Panc1 (cell line): ENCODE results near the gene SYT5. TPM values are rescaled to one million over a fixed set of nuclear protein-coding genes. Genes with fewer than 3 reads are reported as not detected.

ENCODE experiments used
- ATAC-seq: fragments of 200-7000 bp; cut with Tn5 transposase; 2 replicates; pipeline ENCODE4 v1.9.1; 2020; ENCODE audit warnings: mild to moderate bottlenecking, moderate library complexity
- BruUV-seq: library from RNA; stranded (reverse); fragments of 400-500 nt; replicated peaks from 2 replicates; lab custom pipeline; 2021; lab: Mats Ljungman, UMichigan
- CTCF ChIA-PET: fragments of 300-600 bp; sonication (Branson Sonifier 250); formaldehyde crosslinking; loops from one replicate; lab custom pipeline; 2022; ENCODE audit warnings: antibody characterized with exemption; lab: Charles Lee
- POLR2A ChIA-PET: fragments of 300-600 bp; sonication (Branson Sonifier 250); formaldehyde crosslinking; loops from one replicate; lab custom pipeline; 2022; ENCODE audit warnings: antibody characterized with exemption; lab: Charles Lee
- DNase-seq: peaks from one replicate; pipeline ENCODE4 v3.0.0-alpha.2; 2010; ENCODE audit warnings: low read depth, low spot score
- H3K27ac ChIP-seq: 2 replicates; pipeline ENCODE4 v1.5.1; 2011; ENCODE audit warnings: mild to moderate bottlenecking, low read length, inconsistent platforms
- H3K27me3 ChIP-seq: fragments of 200-500 bp; sonication (Bioruptor generic); 2 replicates; pipeline ENCODE4 v1.6.0; 2014; ENCODE audit warnings: low read length, inconsistent platforms; ENCODE audit not compliant: control insufficient read depth, insufficient read depth
- H3K36me3 ChIP-seq: fragments of 200-500 bp; sonication (Bioruptor generic); 2 replicates; pipeline ENCODE4 v1.5.1; 2014; ENCODE audit warnings: inconsistent platforms, mild to moderate bottlenecking, low read length, moderate library complexity; ENCODE audit not compliant: control insufficient read depth, insufficient read depth
- H3K4me1 ChIP-seq: 2 replicates; pipeline ENCODE4 v1.5.1; 2011; ENCODE audit warnings: inconsistent platforms, mild to moderate bottlenecking, low read length, moderate library complexity; ENCODE audit not compliant: control insufficient read depth, insufficient read depth
- H3K4me3 ChIP-seq, 2 experiments: 2 replicates each; pipeline ENCODE4 v1.5.1; 2011 to 2012; ENCODE audit warnings: low read depth in 2 of 2, low read length in 2 of 2, mild to moderate bottlenecking in 2 of 2, inconsistent platforms in 1 of 2, moderate library complexity in 1 of 2
- H3K9me3 ChIP-seq: fragments of 200-500 bp; sonication (Bioruptor generic); 2 replicates; pipeline ENCODE4 v1.5.1; 2014; ENCODE audit warnings: low read depth, mild to moderate bottlenecking, inconsistent platforms, low read length, moderate library complexity; ENCODE audit not compliant: control insufficient read depth, insufficient read depth
- CTCF ChIP-seq: fragments of 450-650 bp; IDR thresholded peaks from 2 replicates; pipeline ENCODE4 v1.5.1; 2017; ENCODE audit warnings: mild to moderate bottlenecking
- POLR2AphosphoS5 ChIP-seq: IDR thresholded peaks from 2 replicates; pipeline ENCODE4 v1.6.1; 2012; ENCODE audit warnings: mild to moderate bottlenecking, low read depth, low read length, moderate library complexity
- REST ChIP-seq, 2 experiments: IDR thresholded peaks; 2 replicates each; pipeline ENCODE4 v1.6.1; 2011 to 2012; ENCODE audit warnings: low read depth in 2 of 2, control low read depth in 1 of 2, low read length in 1 of 2, mild to moderate bottlenecking in 1 of 2, moderate library complexity in 1 of 2; ENCODE audit not compliant: insufficient read depth in 1 of 2
- SIN3A ChIP-seq: IDR thresholded peaks from 2 replicates; pipeline ENCODE4 v1.6.1; 2012; ENCODE audit warnings: low read depth, mild to moderate bottlenecking, low read length, moderate library complexity, borderline replicate concordance; ENCODE audit not compliant: insufficient read depth
- TCF7L2 ChIP-seq: IDR thresholded peaks from 2 replicates; pipeline ENCODE4 v1.6.1; 2011; ENCODE audit warnings: mild to moderate bottlenecking, low read depth, low read length, inconsistent platforms
- in situ Hi-C: cut with HindIII; loops from 2 replicates; pipeline ENCODE4 v1.10.0; 2016; ENCODE audit warnings: low sequenced_read_pairs, low pct_unique_long_range_greater_than_20kb
- intact Hi-C: fragments of 100-400 bp; cut with micrococcal nuclease; formaldehyde crosslinking; loops from one replicate; pipeline ENCODE4 v1.10.0; 2022; ENCODE audit not compliant: unreplicated experiment
- total RNA-seq: library from RNA; stranded (reverse); gene quantifications from one replicate; pipeline ENCODE4 v1.2.1, GENCODE V29; 2021; ENCODE audit not compliant: unreplicated experiment

Gene SYT5
- total RNA-seq, 1 experiment from 2014 or later, result 3.2 TPM

GRCh38 chr19:55228015-55228391 is 47.9 kb upstream of the SYT5 start:
- ChIA-PET POLR2A (no interaction called here), CTCF (interaction anchor here (0.6 kb wide), 1 partner anchor 1268 kb away, joined by 10 read pairs; no protein-coding TSS in a partner anchor)
- in situ Hi-C loops (no loop called here), intact Hi-C loops (no loop called here)
- BruUV-seq, result no TSS peak
- Histone ChIP-seq H3K27me3 (no peaks in the 10 kb centered on the region), H3K36me3 (peaks cover 19% of the 10 kb centered on the region), H3K9me3 (no peaks in the 10 kb centered on the region), H3K4me1 (peaks cover 13% of the 10 kb centered on the region; the same call in 1 of the 2 replicates), H3K27ac (no peak overlapping the region), H3K4me3 (no peak overlapping the region)
- TF ChIP-seq REST (IDR thresholded peaks at IDR 0.05; ENCODE audit: insufficient read depth in 1 of 2, low read depth in 2 of 2, low read length in 1 of 2), result no peak
- TF ChIP-seq SIN3A, result no peak
- no peak for TF ChIP-seq POLR2AphosphoS5
- TF ChIP-seq CTCF, result no peak
- TF ChIP-seq TCF7L2, result no peak
- no peak for ATAC-seq
- no peak for DNase-seq

GRCh38 chr19:55227241-55228014 is 47.3 kb upstream of the SYT5 start:
- Histone ChIP-seq H3K9me3 (no peaks in the 10 kb centered on the region), H3K27me3 (no peaks in the 10 kb centered on the region), H3K36me3 (peaks cover 14% of the 10 kb centered on the region; the same call in 1 of the 2 replicates), H3K4me3 (no peak overlapping the region), H3K4me1 (peaks cover 17% of the 10 kb centered on the region; the same call in 1 of the 2 replicates), H3K27ac (no peak overlapping the region)
- DNase-seq, result no peak
- in situ Hi-C loops (no loop called here), intact Hi-C loops (no loop called here)
- CTCF ChIA-PET, result no interaction called here
- POLR2A ChIA-PET, result no interaction called here
- no TSS peak for BruUV-seq
- TF ChIP-seq POLR2AphosphoS5 (no peak; the same call in 1 of the 2 replicates), REST (IDR thresholded peaks at IDR 0.05; ENCODE audit: insufficient read depth in 1 of 2, low read depth in 2 of 2, low read length in 1 of 2) (no peak), SIN3A (no peak), CTCF (no peak), TCF7L2 (no peak)
- peak; percentile 20 for ATAC-seq
